HCT116 (cell line): Measurements from ENCODE around the gene CAB39. TPM values are rescaled to one million over a fixed set of nuclear protein-coding genes. Genes with fewer than 3 reads are reported as not detected.
"Not testable (repeated sequence)": the region's sequence is repeated elsewhere in the genome, so short reads cannot be mapped to it uniquely, and the experiment has no call there.

Source experiments
- ATAC-seq: fragments of 200-7000 bp; cut with Tn5 transposase; 2 replicates; pipeline ENCODE4 v1.9.1; 2020; ENCODE audit warnings: mild to moderate bottlenecking, moderate library complexity
- BruUV-seq: library from RNA; stranded (reverse); fragments of 400-500 nt; replicated peaks from 2 replicates; lab custom pipeline; 2021; lab: Mats Ljungman, UMichigan
- CTCF ChIA-PET: fragments of 300-600 bp; sonication (Branson Sonifier 250); formaldehyde crosslinking; loops from one replicate; lab custom pipeline; 2021; ENCODE audit warnings: antibody characterized with exemption; lab: Charles Lee
- POLR2A ChIA-PET: fragments of 300-600, 350-600 bp; sonication (Branson Sonifier 250); formaldehyde crosslinking; loops from one replicate; lab custom pipeline; 2021; ENCODE audit warnings: antibody characterized with exemption; lab: Charles Lee
- RAD21 ChIA-PET, 2 experiments: fragments of 300-600 bp; sonication (Branson Sonifier 250); formaldehyde crosslinking; loops; one replicate each; lab custom pipeline; 2023; ENCODE audit warnings: low total read pairs in 2 of 2; ENCODE audit not compliant: uncharacterized antibody in 2 of 2, unreplicated experiment in 2 of 2, low non-redundant PET in 1 of 2; lab: Charles Lee
- DNase-seq: peaks from one replicate; pipeline ENCODE4 v3.0.0-alpha.2; 2010; ENCODE audit warnings: low read depth, low spot score
- H2AFZ ChIP-seq: fragments of 200-600 bp; shearing (Covaris generic), sonication (generic); 2 replicates; pipeline ENCODE4 v1.6.1; 2017; ENCODE audit warnings: low read depth, mixed run types, mixed read lengths, antibody characterized with exemption, low read length; ENCODE audit not compliant: poor library complexity, severe bottlenecking
- H3K27ac ChIP-seq: 2 replicates; pipeline ENCODE4 v1.5.1; 2012; ENCODE audit warnings: low read depth, low read length
- H3K27me3 ChIP-seq: fragments of 200-600 bp; sonication (generic); 2 replicates; pipeline ENCODE4 v1.6.1; 2016; ENCODE audit warnings: mixed run types, low read length, mixed read lengths; ENCODE audit not compliant: insufficient read depth
- H3K36me3 ChIP-seq, 2 experiments: fragments of 200-500 bp in 1 of 2; fragments of 200-600 bp in 1 of 2; sonication (Bioruptor generic) in 1 of 2; sonication (generic) in 1 of 2; 2 replicates each; pipeline versions ENCODE4 v1.5.1 to v1.6.1; 2014 to 2016; ENCODE audit warnings: low read length in 2 of 2, inconsistent platforms in 1 of 2, mixed read lengths in 1 of 2, mixed run types in 1 of 2; ENCODE audit not compliant: insufficient read depth in 2 of 2, control insufficient read depth in 1 of 2
- H3K4me1 ChIP-seq, 2 experiments: fragments of 200-600 bp in 1 of 2; sonication (generic) in 1 of 2; 2 replicates each; pipeline versions ENCODE4 v1.5.1 to v1.6.1; 2012 to 2017; ENCODE audit warnings: low read length in 2 of 2, inconsistent platforms in 1 of 2, mild to moderate bottlenecking in 1 of 2, mixed read lengths in 1 of 2, mixed run types in 1 of 2, moderate library complexity in 1 of 2; ENCODE audit not compliant: insufficient read depth in 2 of 2, control insufficient read depth in 1 of 2
- H3K4me2 ChIP-seq: fragments of 200-600 bp; sonication (generic); 2 replicates; pipeline ENCODE4 v1.6.1; 2017; ENCODE audit warnings: mixed run types, low read length, mixed read lengths
- H3K4me3 ChIP-seq, 2 experiments: fragments of 200-600 bp in 1 of 2; sonication (generic) in 1 of 2; replicated peaks in 1 of 2; 2 replicates each; pipeline ENCODE4 v1.5.1; 2011 to 2016; ENCODE audit warnings: low read length in 2 of 2, control low read depth in 1 of 2, low read depth in 1 of 2, mild to moderate bottlenecking in 1 of 2, mixed read lengths in 1 of 2, mixed run types in 1 of 2
- H3K79me2 ChIP-seq: fragments of 200-600 bp; sonication (generic); 2 replicates; pipeline ENCODE4 v1.6.1; 2017; ENCODE audit warnings: mild to moderate bottlenecking, mixed run types, low read length, moderate library complexity, mixed read lengths; ENCODE audit not compliant: insufficient read depth
- H3K9ac ChIP-seq: fragments of 200-600 bp; sonication (generic); 2 replicates; pipeline ENCODE4 v1.6.1; 2016; ENCODE audit warnings: low read length, mixed read lengths
- H3K9me2 ChIP-seq: fragments of 200-600 bp; sonication (generic), shearing (Covaris generic); 2 replicates; pipeline ENCODE4 v1.6.1; 2017; ENCODE audit warnings: mixed run types, mild to moderate bottlenecking, moderate library complexity; ENCODE audit not compliant: insufficient read depth
- H3K9me3 ChIP-seq, 2 experiments: fragments of 200-500 bp in 1 of 2; fragments of 200-600 bp in 1 of 2; sonication (Bioruptor generic) in 1 of 2; sonication (generic) in 1 of 2; 2 replicates each; pipeline ENCODE4 v1.6.1; 2014 to 2017; ENCODE audit warnings: low read length in 2 of 2, mixed read lengths in 2 of 2, inconsistent platforms in 1 of 2, low read depth in 1 of 2, mild to moderate bottlenecking in 1 of 2, mixed run types in 1 of 2, moderate library complexity in 1 of 2; ENCODE audit not compliant: control insufficient read depth in 1 of 2, insufficient read depth in 1 of 2
- H4K20me1 ChIP-seq: fragments of 200-600 bp; sonication (generic), shearing (Covaris generic); 2 replicates; pipeline ENCODE4 v1.6.1; 2017; ENCODE audit warnings: mixed run types, mild to moderate bottlenecking, moderate library complexity; ENCODE audit not compliant: insufficient read depth
- CTCF ChIP-seq, 3 experiments: fragments of 200-600 bp in 1 of 3; sonication (generic) in 1 of 3; IDR thresholded peaks in 2 of 3; conservative IDR thresholded peaks in 1 of 3; 2 replicates each; pipeline ENCODE4 v1.5.1; 2012 to 2017; ENCODE audit warnings: low read depth in 2 of 3, low read length in 2 of 3, antibody characterized with exemption in 1 of 3, borderline replicate concordance in 1 of 3, control low read depth in 1 of 3, mild to moderate bottlenecking in 1 of 3, mixed read lengths in 1 of 3, mixed run types in 1 of 3, moderate library complexity in 1 of 3; ENCODE audit not compliant: insufficient read depth in 1 of 3
- ELF1 ChIP-seq: IDR thresholded peaks from 2 replicates; pipeline ENCODE4 v1.6.1; 2012; ENCODE audit warnings: low read depth, borderline replicate concordance
- FOSL1 ChIP-seq: IDR thresholded peaks from 2 replicates; pipeline ENCODE4 v1.6.1; 2012; ENCODE audit warnings: low read depth
- POLR2A ChIP-seq: IDR thresholded peaks from 2 replicates; pipeline ENCODE4 v1.7.0; 2011; ENCODE audit warnings: borderline replicate concordance; ENCODE audit not compliant: insufficient read depth, insufficient read length; ENCODE audit errors: extremely low read depth
- POLR2AphosphoS5 ChIP-seq: IDR thresholded peaks from 2 replicates; pipeline ENCODE4 v1.6.1; 2011; ENCODE audit warnings: mild to moderate bottlenecking, low read depth, low read length, moderate library complexity
- SIN3A ChIP-seq: IDR thresholded peaks from 2 replicates; pipeline ENCODE4 v1.6.1; 2012; ENCODE audit warnings: low read depth
- YY1 ChIP-seq: IDR thresholded peaks from 2 replicates; pipeline ENCODE4 v1.6.1; 2011; ENCODE audit warnings: low read length, low read depth, moderate library complexity, mild to moderate bottlenecking; ENCODE audit not compliant: insufficient replicate concordance; ENCODE audit errors: extremely low read depth
- ZFX ChIP-seq: fragments of 450-650 bp; IDR thresholded peaks from 2 replicates; pipeline ENCODE4 v1.6.1; 2017
- intact Hi-C: fragments of 100-400 bp; cut with micrococcal nuclease; formaldehyde crosslinking; loops from 2 replicates; pipeline ENCODE4 v1.10.0; 2022
- total RNA-seq: library from RNA; stranded (reverse); gene quantifications from one replicate; pipeline ENCODE4 v1.2.1, GENCODE V29; 2021; ENCODE audit not compliant: unreplicated experiment

CAB39 gene
- total RNA-seq, 1 experiment from 2014 or later, result 63.6 TPM

- H3K9ac ChIP-seq, result no peak overlapping the region
- no peak overlapping the region for H3K27ac ChIP-seq
- H3K4me3 ChIP-seq, result no peak overlapping the region
- H2AFZ ChIP-seq, result no peak overlapping the region
- no peaks in the 10 kb centered on the region for H3K9me3 ChIP-seq
- H3K79me2 ChIP-seq, result peaks cover 79% of the 10 kb centered on the region
- peaks cover 13% of the 10 kb centered on the region; the same call in 1 of the 2 replicates for H4K20me1 ChIP-seq
- CTCF ChIA-PET, result no interaction called here
- peaks cover 0 to 15% of the 10 kb centered on the region in 2 experiments; a peak in 2 of 4 replicates for H3K36me3 ChIP-seq
- TF ChIP-seq SIN3A (no peak), CTCF (IDR thresholded peaks at IDR 0.05 in 2 of 3, conservative IDR thresholded peaks at IDR 0.05 in 1 of 3; ENCODE audit: borderline replicate concordance in 1 of 3, insufficient read depth in 1 of 3, low read depth in 2 of 3, low read length in 2 of 3) (no peak), ELF1 (no peak), ZFX (no peak), FOSL1 (no peak), POLR2AphosphoS5 (no peak), POLR2A (no peak), YY1 (no peak)
- intact Hi-C loops, result no loop called here
- no peaks in the 10 kb centered on the region for H3K4me1 ChIP-seq
- RAD21 ChIA-PET, result no interaction called here
- H3K27me3 ChIP-seq, result no peaks in the 10 kb centered on the region
- no peak overlapping the region for H3K4me2 ChIP-seq
- POLR2A ChIA-PET, result no interaction called here
- ATAC-seq, result no peak
- no peaks in the 10 kb centered on the region for H3K9me2 ChIP-seq
- BruUV-seq, result no TSS peak
- DNase-seq, result no peak
Observed at GRCh38 chr2:230723363-230723762, 10.7 kb downstream of the CAB39 start.

GRCh38 chr2:230724957-230725356 lies 12.3 kb downstream of the CAB39 start:
- POLR2A ChIA-PET, H2AFZ ChIP-seq, DNase-seq, H3K9me2 ChIP-seq, H3K4me1 ChIP-seq, H3K27me3 ChIP-seq, H3K9ac ChIP-seq, H3K4me3 ChIP-seq, ATAC-seq, intact Hi-C loops, H3K27ac ChIP-seq, CTCF ChIA-PET, H3K4me2 ChIP-seq, BruUV-seq, H3K9me3 ChIP-seq: not testable (repeated sequence)
- peaks cover 17% of the 10 kb centered on the region; the same call in 1 of the 2 replicates for H4K20me1 ChIP-seq
- peaks cover 79% of the 10 kb centered on the region for H3K79me2 ChIP-seq
- RAD21 ChIA-PET, result interaction anchor here in 1 of 2 experiments (0.6 kb wide), 1 partner anchor 59 kb away, joined by 3 read pairs; no protein-coding TSS in a partner anchor
- H3K36me3 ChIP-seq, result peaks cover 0 to 15% of the 10 kb centered on the region in 2 experiments; a peak in 2 of 4 replicates
